ENCODE data around the gene MUC4. TPM values are rescaled to one million over a fixed set of nuclear protein-coding genes. Genes with fewer than 3 reads are reported as not detected.

MUC4 gene
- total RNA-seq, 2 donors from 2014 or later = not detected

DNA sequence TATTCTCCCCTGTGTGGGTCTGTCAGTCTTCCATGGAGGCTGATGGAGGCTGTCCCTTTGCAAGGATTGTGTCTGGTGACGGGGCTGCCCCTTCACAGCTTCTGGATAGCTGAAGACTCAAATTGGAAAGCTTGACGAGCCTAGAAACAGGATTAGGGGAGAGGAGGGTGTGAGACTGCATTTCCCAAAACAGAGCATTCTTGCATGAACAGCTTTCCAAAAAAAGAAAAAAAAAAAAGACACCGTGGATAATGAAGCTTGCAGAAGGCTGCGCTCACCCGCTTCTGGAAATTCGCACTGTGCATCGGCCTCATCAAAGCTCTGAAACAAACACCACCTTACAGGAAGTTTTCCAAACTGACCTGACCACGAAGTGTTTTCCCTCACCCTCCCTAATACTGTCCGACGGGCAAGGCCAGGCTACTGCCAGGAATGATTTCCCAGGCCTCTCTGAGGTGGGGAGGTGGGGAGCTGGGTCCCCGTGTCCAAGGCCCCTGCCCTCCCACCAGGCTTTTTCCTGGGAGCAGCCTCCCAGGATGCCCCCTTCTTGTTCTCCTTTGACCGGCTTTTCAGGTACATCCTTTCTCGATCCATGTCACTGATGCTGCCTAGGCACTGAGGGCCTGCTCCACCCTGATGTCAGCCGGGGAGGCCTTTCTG lies 24.9 kb upstream of the MUC4 start:
- no peaks in the 10 kb centered on the region for H3K27me3 ChIP-seq
- intact Hi-C loops (cut with DNase I) = no loop called here
- DNase-seq = no peak
- no peak overlapping the region for H3K27ac ChIP-seq
- no peaks in the 10 kb centered on the region for H3K4me1 ChIP-seq
- H3K9me3 ChIP-seq = no peaks in the 10 kb centered on the region
- no peaks in the 10 kb centered on the region for H3K36me3 ChIP-seq (replicated peaks in 1 of 2; ENCODE audit: insufficient read depth in 1 of 2, low read depth in 2 of 2)
- ATAC-seq = no peak
- WGBS, 2 donors = 72 to 76% methylated on average over 14 of the region's 14 CpGs
- no peak overlapping the region for H3K4me3 ChIP-seq
- TF ChIP-seq, protein P1, sequence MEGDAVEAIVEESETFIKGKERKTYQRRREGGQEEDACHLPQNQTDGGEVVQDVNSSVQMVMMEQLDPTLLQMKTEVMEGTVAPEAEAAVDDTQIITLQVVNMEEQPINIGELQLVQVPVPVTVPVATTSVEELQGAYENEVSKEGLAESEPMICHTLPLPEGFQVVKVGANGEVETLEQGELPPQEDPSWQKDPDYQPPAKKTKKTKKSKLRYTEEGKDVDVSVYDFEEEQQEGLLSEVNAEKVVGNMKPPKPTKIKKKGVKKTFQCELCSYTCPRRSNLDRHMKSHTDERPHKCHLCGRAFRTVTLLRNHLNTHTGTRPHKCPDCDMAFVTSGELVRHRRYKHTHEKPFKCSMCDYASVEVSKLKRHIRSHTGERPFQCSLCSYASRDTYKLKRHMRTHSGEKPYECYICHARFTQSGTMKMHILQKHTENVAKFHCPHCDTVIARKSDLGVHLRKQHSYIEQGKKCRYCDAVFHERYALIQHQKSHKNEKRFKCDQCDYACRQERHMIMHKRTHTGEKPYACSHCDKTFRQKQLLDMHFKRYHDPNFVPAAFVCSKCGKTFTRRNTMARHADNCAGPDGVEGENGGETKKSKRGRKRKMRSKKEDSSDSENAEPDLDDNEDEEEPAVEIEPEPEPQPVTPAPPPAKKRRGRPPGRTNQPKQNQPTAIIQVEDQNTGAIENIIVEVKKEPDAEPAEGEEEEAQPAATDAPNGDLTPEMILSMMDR (IDR thresholded peaks at IDR 0.05) = no peak
- TF ChIP-seq POLR2A (IDR thresholded peaks at IDR 0.05) = no peak

DNA sequence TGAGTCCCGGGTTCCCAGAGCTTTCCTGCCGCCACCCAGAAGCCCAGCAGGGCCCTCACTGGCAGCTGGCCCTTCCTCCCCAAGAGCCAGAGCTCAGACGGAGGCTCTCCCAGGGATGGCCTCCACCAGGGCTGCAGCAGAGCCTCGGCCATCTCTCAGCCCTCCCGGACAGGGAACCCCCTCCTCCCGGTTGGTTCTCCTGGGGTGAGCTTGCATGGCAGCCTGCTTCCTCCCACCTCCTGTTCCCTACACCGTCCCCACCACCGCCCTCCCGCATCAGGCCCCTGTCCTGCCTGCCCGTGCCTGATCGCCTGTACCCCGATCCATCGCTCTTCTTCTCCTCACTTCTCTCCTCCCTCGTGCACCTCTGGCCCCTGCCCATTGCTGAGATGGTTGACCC lies 24.1 kb upstream of the MUC4 start:
- no peak for ATAC-seq

DNA sequence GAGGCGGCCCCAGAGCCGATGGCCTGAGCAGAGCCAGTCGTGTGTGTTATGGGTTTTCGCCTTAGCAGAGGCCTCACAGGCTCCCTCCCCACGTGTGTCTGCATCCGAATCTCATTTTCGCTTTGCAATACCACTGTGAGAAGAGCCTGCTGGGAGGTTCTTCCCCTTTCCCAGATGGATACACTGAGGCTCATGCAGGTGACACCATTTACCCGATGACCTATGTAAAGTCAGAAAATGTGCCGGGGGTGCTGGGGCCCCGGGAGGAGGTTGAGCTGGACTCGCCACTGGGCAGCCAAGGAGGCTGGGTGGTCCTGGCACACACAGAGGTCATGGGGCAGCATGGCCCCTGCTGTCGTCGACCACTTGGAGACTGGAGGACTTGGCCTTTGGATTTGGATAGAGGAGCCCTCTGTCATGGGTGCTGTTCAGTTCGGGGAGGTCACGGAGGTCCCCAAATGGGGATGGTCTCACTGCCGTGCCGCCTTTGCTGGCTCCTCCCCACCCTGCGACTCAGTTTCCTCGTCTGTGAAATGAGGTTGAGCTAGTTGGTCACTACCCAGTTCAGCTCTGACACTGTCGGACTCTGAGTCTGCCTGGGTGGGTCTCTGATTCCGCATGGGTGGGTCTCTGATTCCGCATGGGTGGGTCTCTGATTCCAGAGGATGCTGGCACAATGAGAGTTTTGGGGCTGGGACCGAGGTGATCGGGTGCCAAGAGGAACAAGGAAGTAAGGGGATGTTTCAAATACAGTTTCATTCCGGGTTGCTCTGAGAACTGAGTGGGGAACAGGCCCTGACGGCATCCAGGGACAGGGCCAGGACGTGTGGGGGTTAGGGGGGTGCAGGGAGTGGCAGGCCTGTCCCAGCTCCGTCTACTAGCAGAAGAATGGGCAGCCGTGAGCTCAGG lies 23.2 kb upstream of the MUC4 start:
- no peaks in the 10 kb centered on the region for H3K9me3 ChIP-seq
- no peaks in the 10 kb centered on the region for H3K27me3 ChIP-seq
- DNase-seq (no peak), ATAC-seq (no peak)
- TF ChIP-seq, protein P1 (IDR thresholded peaks at IDR 0.05) = no peak
- TF ChIP-seq POLR2A (IDR thresholded peaks at IDR 0.05) = no peak
- H3K4me1 ChIP-seq = peaks cover 1% of the 10 kb centered on the region
- no peaks in the 10 kb centered on the region for H3K36me3 ChIP-seq (replicated peaks in 1 of 2; ENCODE audit: insufficient read depth in 1 of 2, low read depth in 2 of 2)
- no peak overlapping the region for H3K27ac ChIP-seq
- H3K4me3 ChIP-seq = no peak overlapping the region
- intact Hi-C loops (cut with DNase I) = no loop called here
- WGBS, 2 donors = 81 to 84% methylated on average over 27 to 28 of the region's 29 CpGs

More for the DNA sequence above, 24.1 kb upstream of the MUC4 start:
- Histone ChIP-seq H3K27me3 (no peaks in the 10 kb centered on the region), H3K36me3 (replicated peaks in 1 of 2; ENCODE audit: insufficient read depth in 1 of 2, low read depth in 2 of 2) (no peaks in the 10 kb centered on the region), H3K4me3 (no peak overlapping the region), H3K4me1 (no peaks in the 10 kb centered on the region), H3K9me3 (no peaks in the 10 kb centered on the region), H3K27ac (no peak overlapping the region)
- TF ChIP-seq, protein P1 (IDR thresholded peaks at IDR 0.05) = no peak
- no peak for TF ChIP-seq POLR2A (IDR thresholded peaks at IDR 0.05)
- DNase-seq = no peak
- intact Hi-C loops (cut with DNase I) = no loop called here
- WGBS, 2 donors = 79 to 88% methylated on average over 11 of the region's 14 CpGs

DNA sequence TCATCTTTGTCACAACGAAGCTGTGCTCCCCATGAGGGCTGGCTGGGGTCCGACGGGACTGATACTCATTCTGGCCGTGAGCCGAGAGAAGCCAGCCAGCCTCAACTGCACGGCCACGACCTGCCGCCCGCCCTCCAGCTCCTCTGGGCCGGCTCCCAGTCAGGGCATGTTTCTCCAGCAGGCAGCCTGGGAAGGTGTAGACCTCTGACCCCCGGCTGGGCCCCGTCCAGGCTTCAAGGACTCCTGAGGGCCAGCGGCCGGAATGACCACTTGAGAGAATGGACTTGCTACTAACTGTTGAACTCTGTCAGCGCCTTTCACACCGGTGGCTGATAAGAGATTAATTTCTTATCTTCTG lies 18.1 kb upstream of the MUC4 start:
- no peak overlapping the region for H3K4me3 ChIP-seq
- WGBS, 2 donors = 21 to 70% methylated on average over 3 to 16 of the region's 16 CpGs
- no peak for ATAC-seq

More for the DNA sequence above, 18.1 kb upstream of the MUC4 start:
- intact Hi-C loops (cut with DNase I) = no loop called here
- no peaks in the 10 kb centered on the region for H3K27me3 ChIP-seq
- TF ChIP-seq, protein P1 (IDR thresholded peaks at IDR 0.05) = no peak
- TF ChIP-seq POLR2A (IDR thresholded peaks at IDR 0.05) = no peak
- H3K4me1 ChIP-seq = peaks cover 8% of the 10 kb centered on the region
- no peaks in the 10 kb centered on the region for H3K36me3 ChIP-seq (replicated peaks in 1 of 2; ENCODE audit: insufficient read depth in 1 of 2, low read depth in 2 of 2)
- H3K9me3 ChIP-seq = no peaks in the 10 kb centered on the region
- no peak for DNase-seq
- H3K27ac ChIP-seq = no peak overlapping the region

All from body of pancreas (tissue), 4 donors.